Raji (cell line): ENCODE data around the gene C22orf15.

ENCODE experiments used
- POLR2A ChIP-seq: IDR thresholded peaks from 2 replicates; pipeline ENCODE4 v1.6.1; 2011; ENCODE audit warnings: low read depth, low read length, control low read depth; ENCODE audit not compliant: insufficient read depth

The C22orf15 gene

GRCh38 chr22:23744001-23744400 lies 18.8 kb upstream of the C22orf15 start:
- TF ChIP-seq POLR2A, result no peak

GRCh38 chr22:23744485-23744884 lies 18.3 kb upstream of the C22orf15 start:
- no peak for TF ChIP-seq POLR2A

GRCh38 chr22:23745791-23746190 lies 17.0 kb upstream of the C22orf15 start:
- TF ChIP-seq POLR2A, result no peak

DNA sequence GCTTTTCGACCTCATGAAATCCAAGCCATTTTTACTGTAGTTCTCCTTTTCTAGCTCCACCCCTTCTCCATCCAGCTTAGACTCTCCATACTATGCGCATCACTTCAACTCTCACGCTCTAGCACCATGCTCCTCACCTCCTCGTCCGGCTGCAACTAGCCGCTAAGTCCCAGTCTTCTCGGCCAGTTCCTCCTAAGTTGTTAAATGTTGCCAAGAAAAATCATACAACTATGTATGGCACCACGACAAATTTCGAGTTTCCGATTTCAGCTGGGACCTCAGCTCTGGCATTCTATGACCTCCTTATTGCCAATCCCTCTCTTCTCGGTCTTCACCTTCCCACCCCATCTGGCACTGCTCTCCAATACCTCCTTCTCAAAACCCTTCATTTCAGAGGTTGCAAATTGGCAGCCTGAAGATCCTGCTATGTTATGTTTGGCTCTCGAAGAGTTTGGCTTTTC lies 12.9 kb upstream of the C22orf15 start:
- TF ChIP-seq POLR2A, result no peak

- TF ChIP-seq POLR2A, result no peak
Observed at GRCh38 chr22:23750367-23750713, 12.4 kb upstream of the C22orf15 start.

DNA sequence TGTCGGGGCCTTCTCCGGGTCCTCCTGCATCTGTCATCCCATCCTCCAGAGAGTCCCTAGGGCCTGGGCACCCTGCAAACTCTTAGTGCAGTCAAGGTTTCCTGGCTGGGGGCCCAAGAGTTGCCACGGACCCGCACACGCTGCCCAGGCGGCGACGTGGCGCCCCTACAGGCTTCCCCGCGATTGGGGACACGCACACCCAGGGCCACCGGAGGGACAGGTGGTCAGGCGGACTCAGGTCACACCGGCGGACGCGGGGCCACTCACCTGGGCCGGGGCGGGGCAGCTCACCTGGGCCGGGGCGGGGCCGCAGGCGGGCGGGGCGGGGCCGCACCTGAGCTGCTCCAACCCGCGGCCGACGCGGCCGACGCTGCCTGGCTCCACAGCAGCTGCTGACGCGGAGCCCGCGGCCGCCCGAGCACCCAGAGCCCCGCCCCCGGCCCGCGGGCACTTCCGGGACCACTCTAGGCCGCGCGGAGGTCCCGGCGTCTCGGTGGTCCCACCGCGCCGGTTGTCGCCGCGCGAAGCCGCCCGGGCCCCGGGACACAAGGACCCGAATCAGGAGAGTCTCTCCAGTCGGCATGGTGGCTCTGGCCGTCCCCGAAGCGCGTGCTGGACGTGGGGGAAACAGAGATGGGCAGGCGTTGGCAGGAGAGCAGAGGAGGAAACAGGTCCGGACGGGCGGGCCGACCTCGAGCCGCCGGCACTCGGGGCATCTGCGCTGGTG lies 11.9 kb upstream of the C22orf15 start, which contains the start of gene ZNF70:
Gene ZNF70, minus strand, starts transcription at position 399 of the 727 bp plus-strand sequence. CDS start 5,972 bp downstream, outside the sequence.
- TF ChIP-seq POLR2A, result peak; percentile 68

- peak; percentile 42 for TF ChIP-seq POLR2A
Observed at GRCh38 chr22:23751441-23751996, 11.3 kb upstream of the C22orf15 start.

GRCh38 chr22:23752090-23752691 lies 10.6 kb upstream of the C22orf15 start:
- TF ChIP-seq POLR2A, result peak; percentile 64

GRCh38 chr22:23752750-23753149 lies 10.0 kb upstream of the C22orf15 start:
- TF ChIP-seq POLR2A, result peak; percentile 78

DNA sequence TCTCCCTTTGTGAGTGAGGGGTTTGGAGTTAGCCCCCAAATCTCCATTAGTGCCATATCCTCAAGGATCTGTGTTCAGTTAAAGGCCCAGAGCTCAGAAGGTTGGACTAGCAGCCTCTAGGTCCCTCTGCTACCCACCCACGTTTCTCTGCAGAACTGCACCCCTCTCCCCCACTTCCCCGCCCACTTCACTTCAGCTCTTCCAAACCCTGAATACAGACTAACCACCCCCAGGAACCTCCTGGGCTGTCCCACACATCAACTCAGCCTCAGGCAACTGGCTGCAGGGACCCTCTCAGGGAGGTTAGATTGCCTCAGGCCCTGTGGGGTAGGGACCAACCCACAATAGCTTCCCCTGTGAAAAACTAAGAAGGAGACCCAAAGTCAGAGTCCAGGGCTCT lies 9.4 kb upstream of the C22orf15 start:
- TF ChIP-seq POLR2A, result no peak

- peak; percentile 83 for TF ChIP-seq POLR2A
Observed at GRCh38 chr22:23754220-23754919, 8.4 kb upstream of the C22orf15 start, which contains the start of gene VPREB3. Gene VPREB3 (minus strand): TSS chr22:23754425. CDS start chr22:23754363, 62 bp downstream.

DNA sequence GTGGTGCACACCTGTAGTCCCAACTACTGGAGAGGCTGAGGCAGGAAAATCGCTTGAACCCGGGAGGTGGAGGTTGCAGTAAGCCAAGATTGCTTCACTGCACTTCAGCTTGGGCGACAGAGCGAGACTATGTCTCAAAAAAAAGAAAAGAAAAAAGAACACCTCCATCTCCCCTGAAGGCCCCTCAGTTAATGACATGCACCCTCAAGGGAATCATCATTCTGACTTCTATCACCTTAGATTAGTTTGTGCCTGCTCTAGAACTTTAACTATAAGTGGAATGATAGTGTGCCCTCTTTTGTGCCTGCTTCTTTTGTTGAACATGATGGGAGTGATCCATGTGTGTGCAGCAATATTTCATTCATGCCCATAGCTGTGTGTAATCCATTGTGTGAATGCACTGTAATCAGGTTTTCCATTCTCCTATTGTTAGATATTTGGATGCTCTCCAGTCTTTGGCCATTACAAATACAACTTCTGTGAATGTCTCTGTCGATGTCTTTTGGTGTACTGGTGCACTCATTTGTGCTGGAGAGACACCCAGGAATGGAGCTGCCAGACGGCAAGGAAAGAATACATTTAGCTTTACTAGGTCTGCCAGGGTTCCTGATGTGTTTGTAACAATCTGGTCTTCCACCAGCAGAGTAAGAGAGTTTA lies 7.7 kb upstream of the C22orf15 start:
- TF ChIP-seq POLR2A, result no peak

DNA sequence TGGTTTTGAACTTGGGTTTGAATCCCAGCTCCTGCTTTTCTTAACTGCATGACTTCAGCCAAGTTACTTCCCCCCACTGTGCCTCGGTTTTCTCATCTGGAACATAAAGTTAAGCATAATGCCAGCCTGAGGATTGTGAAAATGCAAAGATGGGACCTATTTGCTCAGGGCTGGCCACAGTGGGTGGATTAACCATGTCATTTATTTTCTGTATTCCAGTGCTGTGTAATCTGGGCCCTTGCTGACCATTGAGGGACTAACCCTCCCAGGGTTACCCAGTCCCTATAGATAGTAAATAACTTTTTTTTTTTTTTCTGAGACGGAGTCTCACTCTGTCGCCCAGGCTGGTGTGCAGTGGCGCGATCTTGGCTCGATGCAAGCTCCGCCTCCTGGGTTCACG lies 7.1 kb upstream of the C22orf15 start:
- TF ChIP-seq POLR2A, result no peak

GRCh38 chr22:23756891-23757290 lies 5.9 kb upstream of the C22orf15 start:
- TF ChIP-seq POLR2A, result no peak

DNA sequence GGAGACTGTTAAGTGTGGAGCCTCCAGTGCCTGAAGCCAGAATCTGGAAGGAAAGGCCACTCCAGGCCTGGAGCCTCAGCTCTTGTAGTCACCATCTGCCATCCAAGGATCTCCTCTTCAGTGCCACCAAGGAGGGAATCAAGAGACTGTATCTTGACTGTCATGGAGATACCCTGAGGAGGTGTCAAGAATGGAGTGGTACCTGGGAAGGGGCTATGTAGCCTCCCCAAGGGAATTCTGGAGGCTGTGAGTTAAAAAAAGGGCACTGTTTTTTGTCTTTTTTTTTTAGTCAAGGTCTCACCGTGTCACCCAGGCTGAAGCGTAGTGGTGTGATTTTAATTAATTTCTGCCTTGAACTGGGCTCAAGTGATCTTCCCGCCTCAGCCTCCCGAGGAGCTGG lies 3.2 kb upstream of the C22orf15 start:
- TF ChIP-seq POLR2A, result 0 out of 2 replicates have a peak, but pooled peaks have one; percentile 22
